ENCODE data around the gene PPM1N.

DNA sequence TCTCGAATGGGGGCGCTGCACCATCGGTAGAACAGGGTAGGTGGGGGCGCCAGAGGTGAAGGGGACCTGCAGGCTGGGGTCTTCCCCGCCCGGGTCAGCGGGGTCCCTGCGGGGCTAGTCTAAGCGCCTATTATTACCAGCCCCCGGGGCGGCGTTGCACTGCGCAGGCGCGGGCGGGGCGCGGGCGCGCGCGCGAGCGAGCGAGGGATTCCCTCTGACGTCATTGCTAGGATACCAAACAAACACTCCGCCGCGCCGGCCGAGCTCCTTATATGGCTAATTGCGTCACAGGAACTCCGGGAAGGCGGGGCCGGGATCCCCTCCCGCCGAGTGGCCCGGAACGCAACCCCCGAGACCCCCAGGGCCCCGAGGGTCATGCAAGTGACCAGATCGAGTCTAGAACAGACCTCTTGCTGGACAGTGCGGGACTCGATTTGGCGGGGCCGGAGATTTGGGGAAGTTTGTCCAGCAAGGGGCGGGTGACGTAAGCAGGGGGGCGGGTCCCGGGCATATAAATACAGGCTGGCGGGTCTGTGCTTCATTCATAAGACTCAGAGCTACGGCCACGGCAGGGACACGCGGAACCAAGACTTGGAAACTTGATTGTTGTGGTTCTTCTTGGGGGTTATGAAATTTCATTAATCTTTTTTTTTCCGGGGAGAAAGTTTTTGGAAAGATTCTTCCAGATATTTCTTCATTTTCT, 30.6 kb upstream of the PPM1N start, which contains the start of gene FOSB:
- TF ChIP-seq, protein P1, sequence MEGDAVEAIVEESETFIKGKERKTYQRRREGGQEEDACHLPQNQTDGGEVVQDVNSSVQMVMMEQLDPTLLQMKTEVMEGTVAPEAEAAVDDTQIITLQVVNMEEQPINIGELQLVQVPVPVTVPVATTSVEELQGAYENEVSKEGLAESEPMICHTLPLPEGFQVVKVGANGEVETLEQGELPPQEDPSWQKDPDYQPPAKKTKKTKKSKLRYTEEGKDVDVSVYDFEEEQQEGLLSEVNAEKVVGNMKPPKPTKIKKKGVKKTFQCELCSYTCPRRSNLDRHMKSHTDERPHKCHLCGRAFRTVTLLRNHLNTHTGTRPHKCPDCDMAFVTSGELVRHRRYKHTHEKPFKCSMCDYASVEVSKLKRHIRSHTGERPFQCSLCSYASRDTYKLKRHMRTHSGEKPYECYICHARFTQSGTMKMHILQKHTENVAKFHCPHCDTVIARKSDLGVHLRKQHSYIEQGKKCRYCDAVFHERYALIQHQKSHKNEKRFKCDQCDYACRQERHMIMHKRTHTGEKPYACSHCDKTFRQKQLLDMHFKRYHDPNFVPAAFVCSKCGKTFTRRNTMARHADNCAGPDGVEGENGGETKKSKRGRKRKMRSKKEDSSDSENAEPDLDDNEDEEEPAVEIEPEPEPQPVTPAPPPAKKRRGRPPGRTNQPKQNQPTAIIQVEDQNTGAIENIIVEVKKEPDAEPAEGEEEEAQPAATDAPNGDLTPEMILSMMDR (IDR thresholded peaks at IDR 0.05): no peak
- peak; percentile 94 to 96 for TF ChIP-seq POLR2A (IDR thresholded peaks at IDR 0.05)
